Calu3 (cell line): Measurements from ENCODE around the gene CDKN2B-AS1. TPM values are rescaled to one million over a fixed set of nuclear protein-coding genes. Genes with fewer than 3 reads are reported as not detected.
A peak's percentile ranks its signal among the peaks of the same experiment; 100 is the strongest.

Source experiments
- BruUV-seq: library from RNA; stranded (reverse); fragments of 400-500 nt; replicated peaks from 2 replicates; lab custom pipeline; 2021; lab: Mats Ljungman, UMichigan
- CTCF ChIA-PET: fragments of 300-600 bp; sonication (Branson Sonifier 250); formaldehyde crosslinking; loops from one replicate; lab custom pipeline; 2022; ENCODE audit warnings: antibody characterized with exemption; lab: Charles Lee
- DNase-seq: peaks from one replicate; pipeline ENCODE4 v3.0.0; 2022
- H3K27ac Mint-ChIP-seq: one replicate; pipeline ENCODE4 v1.8.0; 2022; ENCODE audit warnings: mixed read lengths; ENCODE audit not compliant: unreplicated experiment
- H3K27me3 Mint-ChIP-seq: one replicate; pipeline ENCODE4 v1.8.0; 2022; ENCODE audit warnings: mixed read lengths; ENCODE audit not compliant: unreplicated experiment
- H3K36me3 Mint-ChIP-seq: one replicate; pipeline ENCODE4 v1.8.0; 2022; ENCODE audit warnings: mild to moderate bottlenecking, moderate library complexity, mixed read lengths; ENCODE audit not compliant: insufficient read depth, unreplicated experiment
- H3K4me1 Mint-ChIP-seq: one replicate; pipeline ENCODE4 v1.8.0; 2022; ENCODE audit warnings: mild to moderate bottlenecking, low read depth, mixed read lengths; ENCODE audit not compliant: unreplicated experiment
- H3K4me3 Mint-ChIP-seq: one replicate; pipeline ENCODE4 v1.8.0; 2022; ENCODE audit warnings: mild to moderate bottlenecking, low read depth, moderate library complexity, mixed read lengths; ENCODE audit not compliant: unreplicated experiment
- H3K9me3 Mint-ChIP-seq: one replicate; pipeline ENCODE4 v1.8.0; 2022; ENCODE audit warnings: low read depth, mixed read lengths; ENCODE audit not compliant: unreplicated experiment
- intact Hi-C: fragments of 100-400 bp; cut with micrococcal nuclease; formaldehyde crosslinking; loops from one replicate; pipeline ENCODE4 v1.10.0; 2022; ENCODE audit not compliant: unreplicated experiment
- total RNA-seq: library from RNA; stranded (reverse); gene quantifications from 2 replicates; pipeline ENCODE4 v1.2.3, GENCODE V29; 2022
- TF ChIP-seq, protein P1 (sequence below): fragments of 200-600 bp; IDR thresholded peaks from one replicate; pipeline ENCODE4 v1.8.0; 2022; ENCODE audit warnings: antibody characterized with exemption; ENCODE audit not compliant: unreplicated experiment

The CDKN2B-AS1 gene
- total RNA-seq, 1 experiment from 2014 or later = 8.9 TPM

DNA sequence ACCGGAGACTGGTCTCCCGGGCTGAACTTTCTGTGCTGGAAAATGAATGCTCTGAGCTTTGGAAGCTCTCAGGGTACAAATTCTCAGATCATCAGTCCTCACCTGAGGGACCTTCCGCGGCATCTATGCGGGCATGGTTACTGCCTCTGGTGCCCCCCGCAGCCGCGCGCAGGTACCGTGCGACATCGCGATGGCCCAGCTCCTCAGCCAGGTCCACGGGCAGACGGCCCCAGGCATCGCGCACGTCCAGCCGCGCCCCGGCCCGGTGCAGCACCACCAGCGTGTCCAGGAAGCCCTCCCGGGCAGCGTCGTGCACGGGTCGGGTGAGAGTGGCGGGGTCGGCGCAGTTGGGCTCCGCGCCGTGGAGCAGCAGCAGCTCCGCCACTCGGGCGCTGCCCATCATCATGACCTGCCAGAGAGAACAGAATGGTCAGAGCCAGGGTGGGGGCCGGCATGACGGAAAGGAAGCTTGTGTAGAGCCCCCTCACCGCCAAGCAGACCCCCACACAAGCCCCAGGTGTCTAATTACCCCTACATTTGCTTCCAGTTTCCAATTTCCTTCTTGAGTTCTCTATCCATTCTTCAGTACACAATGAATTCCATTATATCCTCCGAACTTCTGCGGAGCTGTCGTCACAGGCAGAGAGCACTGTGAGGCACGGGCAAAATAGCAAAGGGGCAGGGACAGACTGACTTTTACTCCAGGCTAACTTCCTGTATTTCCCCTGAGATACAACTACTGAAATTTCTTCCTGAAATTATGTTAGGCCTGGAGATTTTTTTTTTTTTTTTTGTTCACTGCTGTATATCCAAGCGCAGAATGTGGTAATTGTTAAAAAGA, 23.6 kb upstream of the CDKN2B-AS1 start:
- Mint-ChIP-seq H3K4me3 (peak overlapping the region; percentile 97), H3K36me3 (peaks cover 95% of the 10 kb centered on the region), H3K9me3 (no peaks in the 10 kb centered on the region), H3K4me1 (peaks cover 22% of the 10 kb centered on the region), H3K27ac (peak overlapping the region; percentile 76), H3K27me3 (no peaks in the 10 kb centered on the region)
- no TSS peak for BruUV-seq
- TF ChIP-seq, protein P1, sequence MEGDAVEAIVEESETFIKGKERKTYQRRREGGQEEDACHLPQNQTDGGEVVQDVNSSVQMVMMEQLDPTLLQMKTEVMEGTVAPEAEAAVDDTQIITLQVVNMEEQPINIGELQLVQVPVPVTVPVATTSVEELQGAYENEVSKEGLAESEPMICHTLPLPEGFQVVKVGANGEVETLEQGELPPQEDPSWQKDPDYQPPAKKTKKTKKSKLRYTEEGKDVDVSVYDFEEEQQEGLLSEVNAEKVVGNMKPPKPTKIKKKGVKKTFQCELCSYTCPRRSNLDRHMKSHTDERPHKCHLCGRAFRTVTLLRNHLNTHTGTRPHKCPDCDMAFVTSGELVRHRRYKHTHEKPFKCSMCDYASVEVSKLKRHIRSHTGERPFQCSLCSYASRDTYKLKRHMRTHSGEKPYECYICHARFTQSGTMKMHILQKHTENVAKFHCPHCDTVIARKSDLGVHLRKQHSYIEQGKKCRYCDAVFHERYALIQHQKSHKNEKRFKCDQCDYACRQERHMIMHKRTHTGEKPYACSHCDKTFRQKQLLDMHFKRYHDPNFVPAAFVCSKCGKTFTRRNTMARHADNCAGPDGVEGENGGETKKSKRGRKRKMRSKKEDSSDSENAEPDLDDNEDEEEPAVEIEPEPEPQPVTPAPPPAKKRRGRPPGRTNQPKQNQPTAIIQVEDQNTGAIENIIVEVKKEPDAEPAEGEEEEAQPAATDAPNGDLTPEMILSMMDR = no peak
- intact Hi-C loops = loop anchor here (5.0 kb wide), 1 partner anchor 159 kb away; no protein-coding TSS in a partner anchor
- no peak for DNase-seq
- CTCF ChIA-PET = interaction anchor here (0.7 kb wide), 1 partner anchor 107 kb away, joined by 6 read pairs; no protein-coding TSS in a partner anchor

DNA sequence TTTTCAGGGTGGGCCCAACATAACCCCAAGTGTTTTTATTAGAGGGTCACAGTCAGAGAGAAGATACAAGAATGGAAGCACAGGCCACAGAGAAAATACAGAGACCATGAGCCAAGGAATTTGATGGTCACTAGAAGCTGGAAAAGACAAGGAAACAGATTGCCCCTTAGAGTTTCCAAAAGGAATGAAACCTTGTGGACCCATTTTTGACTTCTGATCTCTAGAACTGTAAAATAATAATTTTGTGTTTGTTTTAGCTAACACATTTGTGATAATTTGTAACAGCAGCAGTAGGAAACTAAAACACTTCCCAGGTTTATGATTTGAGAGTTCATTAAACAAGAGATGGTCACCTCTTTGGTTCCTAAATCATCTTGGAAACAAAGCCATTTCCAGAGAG, 22.2 kb upstream of the CDKN2B-AS1 start:
- intact Hi-C loops = loop anchor here (5.0 kb wide), 1 partner anchor 160 kb away; no protein-coding TSS in a partner anchor
- CTCF ChIA-PET = no interaction called here
- Mint-ChIP-seq H3K27ac (peak overlapping the region; percentile 76), H3K4me3 (peak overlapping the region; percentile 97), H3K36me3 (peaks cover 86% of the 10 kb centered on the region), H3K27me3 (no peaks in the 10 kb centered on the region), H3K9me3 (no peaks in the 10 kb centered on the region), H3K4me1 (peaks cover 14% of the 10 kb centered on the region)
- TF ChIP-seq, protein P1 = no peak
- no TSS peak for BruUV-seq
- DNase-seq = no peak

DNA sequence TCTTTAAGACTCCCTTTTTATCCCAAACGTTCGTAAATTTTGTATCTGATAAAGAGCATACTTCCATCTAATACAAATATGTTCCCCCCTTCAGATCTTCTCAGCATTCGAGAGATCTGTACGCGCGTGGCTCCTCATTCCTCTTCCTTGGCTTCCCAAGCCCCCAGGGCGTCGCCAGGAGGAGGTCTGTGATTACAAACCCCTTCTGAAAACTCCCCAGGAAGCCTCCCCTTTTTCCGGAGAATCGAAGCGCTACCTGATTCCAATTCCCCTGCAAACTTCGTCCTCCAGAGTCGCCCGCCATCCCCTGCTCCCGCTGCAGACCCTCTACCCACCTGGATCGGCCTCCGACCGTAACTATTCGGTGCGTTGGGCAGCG, 20.3 kb upstream of the CDKN2B-AS1 start:
- no peaks in the 10 kb centered on the region for H3K9me3 Mint-ChIP-seq
- H3K36me3 Mint-ChIP-seq = peaks cover 78% of the 10 kb centered on the region
- CTCF ChIA-PET = no interaction called here
- peaks cover 27% of the 10 kb centered on the region for H3K4me1 Mint-ChIP-seq
- BruUV-seq = no TSS peak
- peak overlapping the region; percentile 97 for H3K4me3 Mint-ChIP-seq
- H3K27ac Mint-ChIP-seq = peak overlapping the region; percentile 91
- DNase-seq = no peak
- intact Hi-C loops = loop anchor here (5.0 kb wide), 1 partner anchor 162 kb away; no protein-coding TSS in a partner anchor
- no peaks in the 10 kb centered on the region for H3K27me3 Mint-ChIP-seq
- TF ChIP-seq, protein P1 = no peak

DNA sequence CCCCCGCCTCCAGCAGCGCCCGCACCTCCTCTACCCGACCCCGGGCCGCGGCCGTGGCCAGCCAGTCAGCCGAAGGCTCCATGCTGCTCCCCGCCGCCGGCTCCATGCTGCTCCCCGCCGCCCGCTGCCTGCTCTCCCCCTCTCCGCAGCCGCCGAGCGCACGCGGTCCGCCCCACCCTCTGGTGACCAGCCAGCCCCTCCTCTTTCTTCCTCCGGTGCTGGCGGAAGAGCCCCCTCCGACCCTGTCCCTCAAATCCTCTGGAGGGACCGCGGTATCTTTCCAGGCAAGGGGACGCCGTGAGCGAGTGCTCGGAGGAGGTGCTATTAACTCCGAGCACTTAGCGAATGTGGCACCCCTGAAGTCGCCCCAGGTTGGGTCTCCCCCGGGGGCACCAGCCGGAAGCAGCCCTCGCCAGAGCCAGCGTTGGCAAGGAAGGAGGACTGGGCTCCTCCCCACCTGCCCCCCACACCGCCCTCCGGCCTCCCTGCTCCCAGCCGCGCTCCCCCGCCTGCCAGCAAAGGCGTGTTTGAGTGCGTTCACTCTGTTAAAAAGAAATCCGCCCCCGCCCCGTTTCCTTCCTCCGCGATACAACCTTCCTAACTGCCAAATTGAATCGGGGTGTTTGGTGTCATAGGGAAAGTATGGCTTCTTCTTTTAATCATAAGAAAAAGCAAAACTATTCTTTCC, 19.7 kb upstream of the CDKN2B-AS1 start:
- H3K27me3 Mint-ChIP-seq = no peaks in the 10 kb centered on the region
- DNase-seq = peak; percentile 83
- BruUV-seq = no TSS peak

More for the DNA sequence above, 19.7 kb upstream of the CDKN2B-AS1 start:
- TF ChIP-seq, protein P1 = no peak
- peak overlapping the region; percentile 91 for H3K27ac Mint-ChIP-seq
- H3K9me3 Mint-ChIP-seq = no peaks in the 10 kb centered on the region
- CTCF ChIA-PET = interaction anchor here (0.6 kb wide), 1 partner anchor 1410 kb away, joined by 4 read pairs; no protein-coding TSS in a partner anchor
- H3K36me3 Mint-ChIP-seq = peaks cover 78% of the 10 kb centered on the region
- intact Hi-C loops = loop anchor here (5.0 kb wide), 1 partner anchor 163 kb away; no protein-coding TSS in a partner anchor
- peaks cover 30% of the 10 kb centered on the region for H3K4me1 Mint-ChIP-seq
- H3K4me3 Mint-ChIP-seq = peak overlapping the region; percentile 97
